HG02885 (cell line): ENCODE results near the gene NSMF.
"Not testable (repeated sequence)": the region's sequence is repeated elsewhere in the genome, so short reads cannot be mapped to it uniquely, and the experiment has no call there.

Experiments used
- ATAC-seq: cut with Tn5 transposase; IDR thresholded peaks from one replicate; pipeline ENCODE4 v1.9.1; 2021; ENCODE audit warnings: mild to moderate bottlenecking; ENCODE audit not compliant: unreplicated experiment, poor library complexity

Gene NSMF

GRCh38 chr9:137477778-137478612 lies 18.9 kb upstream of the NSMF start:
- ATAC-seq = no peak

GRCh38 chr9:137476856-137477255 lies 17.7 kb upstream of the NSMF start:
- ATAC-seq = no peak

GRCh38 chr9:137475666-137476065 lies 16.5 kb upstream of the NSMF start:
- no peak for ATAC-seq

GRCh38 chr9:137474271-137474670 lies 15.1 kb upstream of the NSMF start:
- ATAC-seq = no peak

- no peak for ATAC-seq
Observed at GRCh38 chr9:137470785-137471184, 11.7 kb upstream of the NSMF start.

GRCh38 chr9:137467896-137468295 lies 8.8 kb upstream of the NSMF start:
- no peak for ATAC-seq

- ATAC-seq = no peak
Observed at GRCh38 chr9:137467161-137467581, 8.0 kb upstream of the NSMF start.

GRCh38 chr9:137466389-137467085 lies 7.4 kb upstream of the NSMF start:
- ATAC-seq = not testable (repeated sequence)

GRCh38 chr9:137465720-137466388 lies 6.7 kb upstream of the NSMF start:
- ATAC-seq = no peak

GRCh38 chr9:137465000-137465719 lies 6.0 kb upstream of the NSMF start:
- ATAC-seq = no peak

GRCh38 chr9:137464291-137464999 lies 5.3 kb upstream of the NSMF start:
- ATAC-seq = no peak

- no peak for ATAC-seq
Observed at GRCh38 chr9:137463931-137464290, 4.8 kb upstream of the NSMF start.

- ATAC-seq = no peak
Observed at GRCh38 chr9:137462986-137463930, 4.1 kb upstream of the NSMF start.

- no peak for ATAC-seq
Observed at GRCh38 chr9:137462396-137462985, 3.4 kb upstream of the NSMF start.

- no peak for ATAC-seq
Observed at GRCh38 chr9:137461663-137462395, 2.7 kb upstream of the NSMF start.

- no peak for ATAC-seq
Observed at GRCh38 chr9:137461316-137461662, 2.2 kb upstream of the NSMF start.

- ATAC-seq = no peak
Observed at GRCh38 chr9:137460363-137461315, 1.5 kb upstream of the NSMF start.
